Mucosa of stomach (tissue), 1 donor: ENCODE measurements around the gene DYTN.
A peak's percentile ranks its signal among the peaks of the same experiment; 100 is the strongest.

ENCODE experiments used
- H3K27me3 ChIP-seq: one replicate; pipeline ENCODE4 v1.7.0; 2013; ENCODE audit warnings: mild to moderate bottlenecking, low read length; ENCODE audit not compliant: control insufficient read depth, insufficient read depth
- H3K36me3 ChIP-seq: one replicate; pipeline ENCODE4 v1.7.0; 2013; ENCODE audit warnings: low read length; ENCODE audit not compliant: control insufficient read depth, insufficient read depth
- H3K4me1 ChIP-seq: one replicate; pipeline ENCODE4 v1.7.0; 2013; ENCODE audit warnings: mild to moderate bottlenecking, low read length; ENCODE audit not compliant: control insufficient read depth, insufficient read depth
- H3K4me3 ChIP-seq: one replicate; pipeline ENCODE4 v1.7.0; 2013; ENCODE audit warnings: low read length
- H3K9ac ChIP-seq: one replicate; pipeline ENCODE4 v1.7.0; 2013; ENCODE audit warnings: mild to moderate bottlenecking, low read length, moderate library complexity
- H3K9me3 ChIP-seq: one replicate; pipeline ENCODE4 v1.7.0; 2013; ENCODE audit warnings: mild to moderate bottlenecking, low read length, moderate library complexity; ENCODE audit not compliant: control insufficient read depth
- donor health status: Pancreatic carcinoma.

Gene DYTN, protein sequence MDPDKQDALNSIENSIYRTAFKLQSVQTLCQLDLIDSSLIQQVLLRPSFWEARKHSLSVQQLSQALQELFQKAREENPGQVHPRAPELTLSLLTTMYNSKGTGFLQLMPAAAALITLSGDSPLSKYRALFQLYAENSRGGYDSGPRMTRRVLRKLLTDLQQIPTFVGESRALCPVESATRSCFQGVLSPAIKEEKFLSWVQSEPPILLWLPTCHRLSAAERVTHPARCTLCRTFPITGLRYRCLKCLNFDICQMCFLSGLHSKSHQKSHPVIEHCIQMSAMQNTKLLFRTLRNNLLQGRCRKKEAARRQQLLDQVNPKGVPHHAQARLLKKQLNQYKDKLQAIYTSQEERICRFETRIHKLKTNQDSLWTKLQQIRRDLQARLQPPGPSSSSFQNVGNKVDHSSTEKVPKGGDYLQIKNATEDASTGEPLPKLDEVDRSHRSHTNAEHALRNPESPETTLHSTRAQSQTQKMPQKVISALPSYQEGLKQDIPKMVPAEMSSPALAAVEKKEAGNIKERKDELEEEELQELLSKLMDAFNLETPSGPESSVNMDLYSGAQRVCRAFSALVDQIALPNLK

DNA sequence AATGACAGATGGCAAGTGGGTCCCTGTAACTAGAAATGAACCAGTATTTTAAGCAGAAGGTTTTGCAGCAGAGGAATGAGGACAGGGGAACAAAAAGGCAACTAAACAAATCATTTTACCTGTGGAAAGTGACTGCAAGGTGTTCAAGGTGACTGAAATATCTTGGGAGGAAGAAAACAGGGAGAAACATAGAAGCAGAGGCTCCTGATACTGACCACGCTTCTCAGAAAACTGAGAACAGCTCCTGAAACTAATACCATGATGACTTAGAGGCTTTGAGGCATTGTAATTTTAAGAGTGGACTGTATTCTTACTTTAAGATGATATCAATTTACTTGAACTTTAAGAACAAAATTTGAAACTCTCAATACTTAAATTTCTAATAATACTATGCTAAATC lies at the start of gene DYTN:
Gene DYTN (minus strand): TSS at position 101 of the 400 bp plus-strand sequence. CDS start 117 bp downstream, outside the sequence.
- Histone ChIP-seq H3K9ac (no peak within 1 kb of the TSS), H3K27me3 (no peaks in the 10 kb centered on the region), H3K36me3 (no peaks in the 10 kb centered on the region), H3K4me3 (no peak within 1 kb of the TSS), H3K9me3 (no peaks in the 10 kb centered on the region), H3K4me1 (no peaks in the 10 kb centered on the region)

DNA sequence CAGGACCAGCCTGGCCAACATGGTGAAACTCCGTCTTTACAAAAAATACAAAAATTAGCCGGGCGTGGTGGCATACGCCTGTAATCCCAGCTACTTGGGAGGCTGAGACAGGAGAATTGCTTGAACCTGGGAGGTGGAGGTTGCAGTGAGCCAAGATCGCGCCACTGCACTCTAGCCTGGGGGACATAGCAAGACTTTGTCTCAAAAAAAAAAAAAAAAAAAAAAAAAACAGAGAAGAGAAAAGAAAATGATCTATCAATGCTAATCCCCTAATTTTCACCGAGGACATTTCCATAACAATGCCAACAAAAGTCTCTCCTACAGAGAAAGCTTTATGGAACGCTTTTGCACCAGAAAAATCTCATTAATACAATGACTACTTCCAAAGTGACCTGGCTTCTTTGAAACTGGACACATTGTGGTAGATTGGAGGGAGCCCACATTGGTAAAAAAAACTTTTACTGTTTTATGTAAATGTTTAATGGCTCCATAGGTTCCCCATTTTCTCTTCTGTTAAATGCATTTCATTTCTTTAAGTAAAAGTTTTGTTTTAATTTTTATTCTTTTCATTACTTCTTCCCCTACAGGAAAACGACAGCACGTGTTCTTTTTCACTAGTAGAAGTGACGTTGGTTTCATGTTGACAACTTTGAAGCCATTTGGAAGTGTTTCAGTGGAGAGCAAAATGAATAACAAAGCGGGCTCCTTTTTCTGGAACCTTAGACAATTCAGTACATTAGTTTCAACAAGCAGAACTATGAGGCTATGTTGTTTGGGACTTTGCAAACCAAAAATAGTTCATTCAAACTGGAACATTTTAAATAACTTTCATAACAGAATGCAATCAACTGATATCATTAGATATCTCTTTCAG lies 48.1 kb upstream of the DYTN start:
- peak overlapping the region; percentile 81 for H3K9ac ChIP-seq
- H3K36me3 ChIP-seq, result no peaks in the 10 kb centered on the region
- peaks cover 6% of the 10 kb centered on the region for H3K4me1 ChIP-seq
- no peaks in the 10 kb centered on the region for H3K27me3 ChIP-seq
- H3K9me3 ChIP-seq, result no peaks in the 10 kb centered on the region
- H3K4me3 ChIP-seq, result peak overlapping the region; percentile 54

DNA sequence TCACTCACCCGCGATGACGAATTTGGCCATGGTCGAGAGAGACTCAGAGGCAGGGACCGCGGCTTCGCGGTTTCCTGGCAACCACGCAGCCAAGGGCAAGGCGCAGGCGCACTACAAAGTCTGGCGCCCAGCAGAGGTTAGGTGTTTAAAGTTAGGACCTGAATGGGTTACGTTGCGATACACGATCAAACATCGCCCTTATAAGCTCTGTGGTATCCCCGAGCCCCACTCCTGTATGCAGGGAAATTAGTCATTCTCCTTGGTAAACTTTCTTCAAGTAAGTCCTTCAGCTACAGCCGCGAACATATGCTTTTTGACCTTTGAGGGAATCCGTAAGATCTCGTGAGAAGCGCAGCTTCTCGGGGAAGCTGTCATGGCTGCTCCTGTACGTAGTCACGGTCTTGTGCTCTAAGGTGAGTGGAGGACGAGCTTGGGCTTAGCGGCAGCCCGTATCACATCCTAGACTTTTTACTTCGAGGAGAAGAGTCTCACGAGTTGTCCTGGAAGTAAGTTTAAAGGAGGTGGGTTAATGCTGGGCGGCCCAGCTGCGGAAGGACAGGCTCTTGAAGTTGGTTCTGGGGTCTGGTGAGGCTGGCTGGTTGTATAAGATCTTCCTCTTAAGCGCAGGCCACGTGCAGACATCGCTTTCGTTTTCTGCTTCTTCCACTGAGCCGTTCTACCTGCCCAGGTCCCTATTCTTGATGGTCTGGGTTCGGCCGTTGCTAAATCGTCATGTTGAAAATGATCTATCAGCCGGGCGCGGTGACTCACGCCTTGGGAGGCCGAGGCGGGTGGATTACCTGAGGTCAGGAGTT lies 47.3 kb upstream of the DYTN start, which contains the start of the genes FASTKD2 and MDH1B:
Gene FASTKD2 (plus strand): TSS at position 365 of the 815 bp plus-strand sequence. CDS start 1,088 bp downstream, outside the sequence.
Gene MDH1B (minus strand): TSS at position 87 of the 815 bp plus-strand sequence. CDS start 57 bp downstream, at position 30.
- H3K4me3 ChIP-seq, result peak within 1 kb of the TSS; percentile 54
- peaks cover 6% of the 10 kb centered on the region for H3K4me1 ChIP-seq
- H3K36me3 ChIP-seq, result no peaks in the 10 kb centered on the region
- H3K27me3 ChIP-seq, result no peaks in the 10 kb centered on the region
- peak within 1 kb of the TSS; percentile 81 for H3K9ac ChIP-seq
- H3K9me3 ChIP-seq, result no peaks in the 10 kb centered on the region

DNA sequence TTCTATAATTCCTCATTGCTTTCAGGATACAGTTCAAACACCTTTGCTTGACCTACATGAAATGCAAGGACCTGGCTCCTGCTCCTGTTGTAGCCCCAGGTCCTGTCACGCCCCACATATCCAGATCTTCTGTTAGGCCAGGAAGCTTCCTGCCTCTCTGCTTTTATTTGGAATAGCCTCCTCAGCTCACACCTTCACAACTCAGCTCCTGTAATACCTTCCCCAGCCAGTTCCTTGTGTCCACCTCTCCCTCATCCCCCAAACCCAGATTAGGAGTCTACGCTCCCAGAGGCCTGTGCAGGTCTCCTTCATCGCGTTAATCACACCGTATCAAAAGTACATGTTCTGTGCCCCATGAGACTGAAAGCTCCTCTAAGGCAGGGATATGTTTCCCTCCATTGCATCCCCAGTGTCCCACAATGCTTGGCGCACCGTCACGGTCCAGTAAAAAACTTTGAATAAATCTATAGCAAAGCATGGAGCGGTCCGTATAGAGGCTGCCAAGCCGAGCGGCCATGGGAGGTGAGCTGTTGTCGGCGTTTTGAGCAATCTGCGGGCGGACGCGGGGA lies 46.6 kb upstream of the DYTN start:
- Histone ChIP-seq H3K9me3 (no peaks in the 10 kb centered on the region), H3K27me3 (no peaks in the 10 kb centered on the region), H3K4me3 (peak overlapping the region; percentile 54), H3K4me1 (peaks cover 6% of the 10 kb centered on the region), H3K9ac (peak overlapping the region; percentile 81), H3K36me3 (no peaks in the 10 kb centered on the region)

DNA sequence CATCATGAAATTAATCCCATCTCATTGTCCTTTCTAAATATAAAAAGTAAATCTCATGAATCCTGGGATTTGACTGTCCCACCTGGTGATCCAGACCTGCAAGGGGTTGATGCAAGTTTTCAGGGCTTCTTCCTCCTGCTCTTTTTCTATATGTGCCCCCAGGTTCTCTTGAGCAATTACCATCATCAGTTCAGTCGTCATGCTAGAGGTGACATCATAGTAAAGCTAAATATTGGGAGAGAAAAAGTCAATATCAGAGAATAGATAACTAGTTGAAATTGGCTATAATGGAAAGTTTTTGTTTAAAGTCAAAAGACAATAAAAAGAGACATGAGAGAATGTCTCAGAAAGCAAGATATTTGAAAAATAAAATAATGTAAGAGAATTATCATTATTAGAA lies 38.6 kb upstream of the DYTN start:
- no peaks in the 10 kb centered on the region for H3K4me1 ChIP-seq
- H3K4me3 ChIP-seq, result no peak overlapping the region
- no peak overlapping the region for H3K9ac ChIP-seq
- no peaks in the 10 kb centered on the region for H3K27me3 ChIP-seq
- H3K36me3 ChIP-seq, result no peaks in the 10 kb centered on the region
- H3K9me3 ChIP-seq, result no peaks in the 10 kb centered on the region

DNA sequence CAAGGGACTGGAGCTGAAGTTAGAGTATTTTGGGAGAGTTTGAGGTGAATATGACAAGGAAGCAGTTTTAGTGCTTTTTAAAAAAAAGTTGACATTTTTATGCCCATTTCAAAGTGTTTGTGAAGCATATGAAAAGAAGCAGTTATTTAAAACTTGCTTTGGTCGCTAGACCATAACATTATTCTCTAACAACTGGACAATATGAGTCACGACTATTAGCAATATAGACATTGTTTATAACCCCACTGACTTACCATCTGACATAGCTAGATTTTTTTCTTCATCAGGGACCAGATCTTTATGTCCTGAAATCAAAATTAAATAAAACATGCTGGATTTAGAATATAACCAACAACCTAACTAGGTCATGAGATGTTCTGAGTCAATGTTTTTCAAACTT lies 22.6 kb upstream of the DYTN start:
- H3K27me3 ChIP-seq, result no peaks in the 10 kb centered on the region
- H3K36me3 ChIP-seq, result no peaks in the 10 kb centered on the region
- no peaks in the 10 kb centered on the region for H3K4me1 ChIP-seq
- no peak overlapping the region for H3K4me3 ChIP-seq
- no peak overlapping the region for H3K9ac ChIP-seq
- H3K9me3 ChIP-seq, result no peaks in the 10 kb centered on the region

DNA sequence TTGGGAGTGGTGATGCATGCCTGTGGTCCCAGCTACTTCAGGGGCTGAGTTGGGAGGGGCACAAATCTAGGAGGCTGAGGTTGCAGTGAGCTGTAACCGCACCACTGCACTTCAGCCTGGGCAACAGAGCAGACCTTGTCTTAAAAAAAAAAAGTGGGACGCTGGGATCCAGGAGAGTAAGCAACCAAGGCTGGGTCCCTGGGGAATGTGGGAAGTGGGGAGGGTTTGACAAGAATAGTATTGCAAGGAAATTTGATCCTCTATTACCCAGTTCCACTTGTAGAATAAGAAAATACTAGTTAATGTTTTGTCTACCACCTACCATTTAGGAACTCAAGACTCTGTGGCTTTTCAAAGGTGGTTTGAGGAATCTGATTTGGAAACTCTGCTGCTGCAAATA lies 21.1 kb upstream of the DYTN start:
- H3K4me1 ChIP-seq, result no peaks in the 10 kb centered on the region
- no peak overlapping the region for H3K4me3 ChIP-seq
- H3K27me3 ChIP-seq, result no peaks in the 10 kb centered on the region
- no peak overlapping the region for H3K9ac ChIP-seq
- H3K9me3 ChIP-seq, result no peaks in the 10 kb centered on the region
- H3K36me3 ChIP-seq, result no peaks in the 10 kb centered on the region

DNA sequence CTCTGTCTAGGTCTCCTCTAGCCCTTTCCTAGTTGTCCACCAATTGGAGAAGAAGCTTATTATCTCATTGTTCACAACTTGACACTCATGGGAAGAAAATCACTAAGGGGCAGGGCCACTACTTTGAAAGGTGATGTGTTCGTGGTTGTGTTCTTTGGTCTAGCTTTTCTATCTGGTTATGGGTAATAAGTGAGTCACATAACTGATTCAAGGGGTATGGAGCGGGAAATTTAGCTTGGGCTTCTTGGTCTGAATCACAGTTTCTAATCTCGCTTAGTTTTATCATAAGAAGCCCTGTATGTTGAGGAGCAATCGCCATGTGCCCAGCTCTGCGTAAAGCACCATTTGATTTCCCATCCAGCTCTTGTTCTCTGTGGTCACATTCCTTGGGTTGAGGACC lies 18.7 kb upstream of the DYTN start:
- Histone ChIP-seq H3K27me3 (no peaks in the 10 kb centered on the region), H3K36me3 (no peaks in the 10 kb centered on the region), H3K9me3 (no peaks in the 10 kb centered on the region), H3K4me3 (no peak overlapping the region), H3K9ac (no peak overlapping the region), H3K4me1 (no peaks in the 10 kb centered on the region)

DNA sequence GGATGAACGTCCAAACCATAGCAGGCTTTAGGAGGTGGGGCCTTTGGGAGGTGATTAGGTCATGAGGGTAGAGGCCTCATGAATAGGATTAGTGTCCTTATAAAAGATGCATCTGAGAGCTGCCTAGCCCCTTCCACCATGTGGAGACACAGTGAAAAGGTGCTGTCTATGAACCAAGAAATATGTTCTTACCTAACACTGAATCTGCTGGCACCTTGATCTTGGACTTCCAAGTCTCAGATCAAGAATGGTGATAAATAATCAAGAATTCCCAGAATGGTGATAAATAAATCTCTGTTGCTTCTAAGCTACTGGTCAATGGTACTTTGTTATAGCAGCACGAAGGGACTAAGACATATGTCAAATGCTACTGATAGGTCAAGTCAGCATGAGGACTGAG lies 15.1 kb upstream of the DYTN start:
- H3K36me3 ChIP-seq, result no peaks in the 10 kb centered on the region

DNA sequence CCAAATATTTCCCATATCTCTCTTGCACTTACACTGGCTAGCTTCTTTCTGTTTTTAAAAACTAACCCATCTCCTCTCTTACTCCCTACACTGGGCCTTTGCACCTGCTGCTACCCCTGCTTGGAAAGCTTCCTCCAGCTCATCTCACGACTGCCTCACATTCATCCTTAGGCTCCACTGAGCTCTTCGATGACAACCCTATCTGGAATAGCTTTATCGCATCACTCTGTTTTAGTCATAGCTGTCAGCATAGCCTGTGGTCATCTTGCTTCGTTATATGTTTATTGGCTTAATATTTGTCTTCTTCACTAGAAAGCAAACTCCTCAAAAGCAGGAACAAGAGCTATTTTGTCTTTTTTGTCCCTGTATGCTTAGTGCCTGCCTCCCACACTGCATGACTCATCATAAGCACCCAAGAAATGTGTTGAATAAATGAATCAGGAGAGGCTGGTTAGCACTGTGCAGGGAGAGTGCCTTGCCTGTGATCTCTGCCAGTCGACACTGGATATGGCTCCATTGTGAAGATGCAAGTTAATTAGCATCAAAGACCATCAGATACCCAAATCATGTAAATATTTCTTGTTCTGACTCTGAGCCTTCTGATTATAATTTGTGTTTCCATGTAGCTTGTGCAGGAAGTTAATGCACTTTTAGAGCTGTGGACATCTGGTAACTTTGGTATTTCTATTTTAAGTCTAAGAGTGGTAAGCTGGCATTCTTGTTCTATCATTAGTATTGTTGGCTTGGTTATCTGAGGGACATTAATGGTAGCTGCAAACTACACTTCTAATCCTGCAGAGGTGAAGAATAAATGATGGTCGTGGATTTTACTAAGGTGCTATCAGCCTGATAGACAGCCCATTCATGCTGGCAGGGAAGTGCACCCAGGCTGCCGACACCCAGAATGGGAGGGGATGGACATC lies 10.3 kb upstream of the DYTN start:
- Histone ChIP-seq H3K9me3 (no peaks in the 10 kb centered on the region), H3K4me1 (no peaks in the 10 kb centered on the region), H3K36me3 (no peaks in the 10 kb centered on the region), H3K27me3 (no peaks in the 10 kb centered on the region), H3K9ac (no peak overlapping the region), H3K4me3 (no peak overlapping the region)

More for the DNA sequence above, 15.1 kb upstream of the DYTN start:
- no peaks in the 10 kb centered on the region for H3K9me3 ChIP-seq
- no peak overlapping the region for H3K9ac ChIP-seq
- H3K4me3 ChIP-seq, result no peak overlapping the region
- no peaks in the 10 kb centered on the region for H3K27me3 ChIP-seq
- no peaks in the 10 kb centered on the region for H3K4me1 ChIP-seq
